Measurements from ENCODE around the gene ARFGAP1. TPM values are rescaled to one million over a fixed set of nuclear protein-coding genes. Genes with fewer than 3 reads are reported as not detected.

ARFGAP1 gene
- total RNA-seq, 3 donors from 2014 or later (not counting 1 experiment from before 2014, with no cell fraction given): 118 to 138 (median 127) TPM

GRCh38 chr20:63284981-63285524 lies 12.4 kb downstream of the ARFGAP1 start:
- 93% methylated on average over 12 of the region's 13 CpGs for WGBS (ENCODE audit: insufficient coverage)
- Histone ChIP-seq H3K27ac (ENCODE audit: low read length) (no peak overlapping the region), H3K36me3 (ENCODE audit: control insufficient read depth, insufficient read depth, low read length) (peaks cover 24% of the 10 kb centered on the region), H3K4me3 (ENCODE audit: low read length) (no peak overlapping the region), H3K9me3 (ENCODE audit: control insufficient read depth, insufficient read depth, low read length) (no peaks in the 10 kb centered on the region), H3K27me3 (ENCODE audit: control insufficient read depth, insufficient read depth, low read length) (no peaks in the 10 kb centered on the region), H3K4me1 (ENCODE audit: control insufficient read depth, insufficient read depth, low read length) (no peaks in the 10 kb centered on the region)
- Mint-ChIP-seq H3K4me3 (no peak overlapping the region), H3K4me1 (no peaks in the 10 kb centered on the region), H3K9me3 (no peaks in the 10 kb centered on the region), H3K27ac (no peak overlapping the region), H3K27me3 (ENCODE audit: low read depth in 2 of 2) (no peaks in the 10 kb centered on the region), H3K36me3 (no peaks in the 10 kb centered on the region)
- ATAC-seq: no peak
- DNase-seq: no peak
- TF ChIP-seq, protein P1, sequence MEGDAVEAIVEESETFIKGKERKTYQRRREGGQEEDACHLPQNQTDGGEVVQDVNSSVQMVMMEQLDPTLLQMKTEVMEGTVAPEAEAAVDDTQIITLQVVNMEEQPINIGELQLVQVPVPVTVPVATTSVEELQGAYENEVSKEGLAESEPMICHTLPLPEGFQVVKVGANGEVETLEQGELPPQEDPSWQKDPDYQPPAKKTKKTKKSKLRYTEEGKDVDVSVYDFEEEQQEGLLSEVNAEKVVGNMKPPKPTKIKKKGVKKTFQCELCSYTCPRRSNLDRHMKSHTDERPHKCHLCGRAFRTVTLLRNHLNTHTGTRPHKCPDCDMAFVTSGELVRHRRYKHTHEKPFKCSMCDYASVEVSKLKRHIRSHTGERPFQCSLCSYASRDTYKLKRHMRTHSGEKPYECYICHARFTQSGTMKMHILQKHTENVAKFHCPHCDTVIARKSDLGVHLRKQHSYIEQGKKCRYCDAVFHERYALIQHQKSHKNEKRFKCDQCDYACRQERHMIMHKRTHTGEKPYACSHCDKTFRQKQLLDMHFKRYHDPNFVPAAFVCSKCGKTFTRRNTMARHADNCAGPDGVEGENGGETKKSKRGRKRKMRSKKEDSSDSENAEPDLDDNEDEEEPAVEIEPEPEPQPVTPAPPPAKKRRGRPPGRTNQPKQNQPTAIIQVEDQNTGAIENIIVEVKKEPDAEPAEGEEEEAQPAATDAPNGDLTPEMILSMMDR (IDR thresholded peaks at IDR 0.05): no peak
- intact Hi-C loops (cut with micrococcal nuclease): no loop called here

GRCh38 chr20:63285636-63286615 lies 13.3 kb downstream of the ARFGAP1 start:
- Histone ChIP-seq H3K4me3 (ENCODE audit: low read length) (no peak overlapping the region), H3K27me3 (ENCODE audit: control insufficient read depth, insufficient read depth, low read length) (no peaks in the 10 kb centered on the region), H3K36me3 (ENCODE audit: control insufficient read depth, insufficient read depth, low read length) (peaks cover 23% of the 10 kb centered on the region), H3K4me1 (ENCODE audit: control insufficient read depth, insufficient read depth, low read length) (no peaks in the 10 kb centered on the region), H3K27ac (ENCODE audit: low read length) (no peak overlapping the region), H3K9me3 (ENCODE audit: control insufficient read depth, insufficient read depth, low read length) (no peaks in the 10 kb centered on the region)
- DNase-seq (no peak), ATAC-seq (no peak)
- TF ChIP-seq, protein P1 (IDR thresholded peaks at IDR 0.05): no peak
- Mint-ChIP-seq H3K27ac (no peak overlapping the region), H3K4me1 (no peaks in the 10 kb centered on the region), H3K4me3 (no peak overlapping the region), H3K36me3 (no peaks in the 10 kb centered on the region), H3K9me3 (no peaks in the 10 kb centered on the region), H3K27me3 (ENCODE audit: low read depth in 2 of 2) (no peaks in the 10 kb centered on the region)
- 95% methylated on average over 44 of the region's 44 CpGs for WGBS (ENCODE audit: insufficient coverage)
- intact Hi-C loops (cut with micrococcal nuclease): no loop called here

GRCh38 chr20:63286781-63287696 lies 14.4 kb downstream of the ARFGAP1 start:
- H3K27me3 ChIP-seq (ENCODE audit: control insufficient read depth, insufficient read depth, low read length): no peaks in the 10 kb centered on the region
- peaks cover 18% of the 10 kb centered on the region for H3K36me3 ChIP-seq (ENCODE audit: control insufficient read depth, insufficient read depth, low read length)
- 93% methylated on average over 21 of the region's 23 CpGs for WGBS (ENCODE audit: insufficient coverage)

More at GRCh38 chr20:63286781-63287696, 14.4 kb downstream of the ARFGAP1 start:
- TF ChIP-seq, protein P1 (IDR thresholded peaks at IDR 0.05): no peak
- H3K4me1 ChIP-seq (ENCODE audit: control insufficient read depth, insufficient read depth, low read length): no peaks in the 10 kb centered on the region
- Mint-ChIP-seq H3K9me3 (no peaks in the 10 kb centered on the region), H3K36me3 (no peaks in the 10 kb centered on the region), H3K27me3 (ENCODE audit: low read depth in 2 of 2) (no peaks in the 10 kb centered on the region), H3K4me1 (no peaks in the 10 kb centered on the region), H3K27ac (no peak overlapping the region), H3K4me3 (no peak overlapping the region)
- H3K9me3 ChIP-seq (ENCODE audit: control insufficient read depth, insufficient read depth, low read length): no peaks in the 10 kb centered on the region
- DNase-seq (no peak), ATAC-seq (no peak)
- no peak overlapping the region for H3K27ac ChIP-seq (ENCODE audit: low read length)
- intact Hi-C loops (cut with micrococcal nuclease): no loop called here
- H3K4me3 ChIP-seq (ENCODE audit: low read length): no peak overlapping the region
